Erythroblast (primary cell): Measurements from ENCODE around the gene AHCY.

Source experiments
- GATA1 ChIP-seq: IDR thresholded peaks from 2 replicates; pipeline ENCODE4 v1.6.1; 2011; ENCODE audit warnings: low read depth, mild to moderate bottlenecking, control low read depth, low read length, moderate library complexity
- POLR2A ChIP-seq: IDR thresholded peaks from 2 replicates; pipeline ENCODE4 v1.6.1; 2011; ENCODE audit warnings: mild to moderate bottlenecking, low read length

DNA sequence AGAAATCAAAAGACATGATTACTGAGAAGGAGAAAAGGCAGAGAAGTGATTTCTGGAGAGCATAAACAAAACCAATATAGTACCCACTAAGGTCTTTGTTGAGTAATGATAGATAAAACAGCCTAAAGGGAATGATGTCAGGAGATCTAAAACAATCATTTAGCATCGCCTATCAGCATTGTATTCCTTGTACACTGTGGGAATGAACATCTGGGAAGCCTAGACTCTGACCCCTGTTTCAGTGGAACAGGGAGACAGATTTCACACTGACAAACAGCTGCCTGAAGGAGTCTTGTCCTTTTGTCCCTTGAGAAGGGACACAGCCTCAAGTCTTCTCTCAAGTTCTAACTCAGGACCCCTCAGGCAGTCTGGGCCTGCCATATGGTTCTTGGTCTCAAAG is 60.3 kb downstream of the AHCY start:
- no peak for TF ChIP-seq POLR2A
- TF ChIP-seq GATA1, result no peak
